Measurements from ENCODE around the gene CYSRT1.

DNA sequence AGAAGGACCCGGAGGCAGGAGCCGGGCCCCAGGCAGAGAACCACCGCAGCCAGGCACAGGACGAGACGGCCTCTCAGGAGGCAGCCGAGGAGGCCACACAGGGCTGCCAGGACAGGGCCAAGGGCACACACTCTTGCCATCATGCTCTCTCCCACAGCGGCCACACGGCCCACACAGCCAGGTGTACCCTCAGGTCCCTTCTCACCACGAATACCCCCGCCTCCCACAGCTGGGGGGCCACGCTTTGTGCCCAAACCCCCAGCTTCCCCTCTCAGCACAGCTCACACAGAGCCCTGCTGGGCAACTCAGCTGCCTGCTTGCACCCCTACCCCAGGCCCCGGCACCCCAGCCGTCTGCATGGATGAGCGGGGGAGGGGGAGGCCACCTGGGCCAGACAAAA is 31.2 kb upstream of the CYSRT1 start:
- TF ChIP-seq, protein P1, sequence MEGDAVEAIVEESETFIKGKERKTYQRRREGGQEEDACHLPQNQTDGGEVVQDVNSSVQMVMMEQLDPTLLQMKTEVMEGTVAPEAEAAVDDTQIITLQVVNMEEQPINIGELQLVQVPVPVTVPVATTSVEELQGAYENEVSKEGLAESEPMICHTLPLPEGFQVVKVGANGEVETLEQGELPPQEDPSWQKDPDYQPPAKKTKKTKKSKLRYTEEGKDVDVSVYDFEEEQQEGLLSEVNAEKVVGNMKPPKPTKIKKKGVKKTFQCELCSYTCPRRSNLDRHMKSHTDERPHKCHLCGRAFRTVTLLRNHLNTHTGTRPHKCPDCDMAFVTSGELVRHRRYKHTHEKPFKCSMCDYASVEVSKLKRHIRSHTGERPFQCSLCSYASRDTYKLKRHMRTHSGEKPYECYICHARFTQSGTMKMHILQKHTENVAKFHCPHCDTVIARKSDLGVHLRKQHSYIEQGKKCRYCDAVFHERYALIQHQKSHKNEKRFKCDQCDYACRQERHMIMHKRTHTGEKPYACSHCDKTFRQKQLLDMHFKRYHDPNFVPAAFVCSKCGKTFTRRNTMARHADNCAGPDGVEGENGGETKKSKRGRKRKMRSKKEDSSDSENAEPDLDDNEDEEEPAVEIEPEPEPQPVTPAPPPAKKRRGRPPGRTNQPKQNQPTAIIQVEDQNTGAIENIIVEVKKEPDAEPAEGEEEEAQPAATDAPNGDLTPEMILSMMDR (IDR thresholded peaks at IDR 0.05), result no peak
- no peak for TF ChIP-seq POLR2AphosphoS5 (IDR thresholded peaks at IDR 0.05)
- TF ChIP-seq POLR2A (IDR thresholded peaks at IDR 0.05), result no peak
